GM12892 (cell line): ENCODE measurements around the gene CCDC92B.
"Not testable (repeated sequence)": the region's sequence is repeated elsewhere in the genome, so short reads cannot be mapped to it uniquely, and the experiment has no call there.

Experiments used
- DNase-seq: peaks from one replicate; pipeline ENCODE4 v3.0.0; 2011; ENCODE audit not compliant: insufficient read length
- FAIRE-seq: peaks from 2 replicates; lab custom pipeline; 2011; peaks lifted over from hg19 to GRCh38; lab: Jason Lieb, UNC
- POLR2A ChIP-seq: IDR thresholded peaks from 2 replicates; pipeline ENCODE4 v1.6.1; 2011; ENCODE audit warnings: low read depth, low read length, control low read depth
- POLR2AphosphoS5 ChIP-seq: IDR thresholded peaks from 2 replicates; pipeline ENCODE4 v1.6.1; 2011; ENCODE audit warnings: low read depth, low read length, control low read depth
- TAF1 ChIP-seq: IDR thresholded peaks from 2 replicates; pipeline ENCODE4 v1.6.1; 2011; ENCODE audit warnings: low read depth, mild to moderate bottlenecking, control low read depth, low read length, borderline replicate concordance

Gene CCDC92B

GRCh38 chr17:2689411-2690164, 59.9 kb downstream of the CCDC92B start:
- TF ChIP-seq POLR2A (no peak), TAF1 (no peak), POLR2AphosphoS5 (no peak)
- DNase-seq (peak; percentile 21), FAIRE-seq (no peak)

GRCh38 chr17:2688351-2689342, 60.8 kb downstream of the CCDC92B start:
- no peak for DNase-seq
- no peak for FAIRE-seq
- no peak for TF ChIP-seq TAF1
- TF ChIP-seq POLR2A: peak; percentile 60
- peak; percentile 80 for TF ChIP-seq POLR2AphosphoS5

DNA sequence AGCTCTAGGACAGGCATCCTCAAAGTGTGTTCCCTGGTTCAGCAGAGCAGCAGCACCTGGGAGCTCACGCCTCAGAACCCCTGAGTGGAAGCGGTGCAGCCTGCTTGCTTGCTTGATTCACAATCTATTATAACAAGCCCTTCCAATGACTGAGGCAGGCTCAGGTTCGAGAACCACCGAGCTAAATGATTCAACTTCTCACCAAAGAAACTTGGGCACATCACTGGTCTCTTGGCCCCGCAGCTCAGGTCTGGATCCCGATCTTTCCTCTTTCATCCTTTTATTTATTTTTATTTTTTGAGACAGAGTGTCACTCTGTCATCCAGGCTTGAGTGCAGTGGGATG, 62.4 kb downstream of the CCDC92B start:
- DNase-seq: no peak
- TF ChIP-seq TAF1 (no peak), POLR2AphosphoS5 (no peak), POLR2A (no peak)
- FAIRE-seq: no peak

GRCh38 chr17:2685696-2686095, 63.8 kb downstream of the CCDC92B start:
- TF ChIP-seq POLR2A: no peak
- TF ChIP-seq POLR2AphosphoS5: no peak; the same call in 1 of the 2 replicates
- TF ChIP-seq TAF1: no peak
- FAIRE-seq (no peak), DNase-seq (no peak)

- no peak for TF ChIP-seq TAF1
- TF ChIP-seq POLR2AphosphoS5: 0 out of 2 replicates have a peak, but pooled peaks have one; percentile 11
- FAIRE-seq (no peak), DNase-seq (no peak)
Measured at GRCh38 chr17:2684549-2684948, 64.9 kb downstream of the CCDC92B start.

DNA sequence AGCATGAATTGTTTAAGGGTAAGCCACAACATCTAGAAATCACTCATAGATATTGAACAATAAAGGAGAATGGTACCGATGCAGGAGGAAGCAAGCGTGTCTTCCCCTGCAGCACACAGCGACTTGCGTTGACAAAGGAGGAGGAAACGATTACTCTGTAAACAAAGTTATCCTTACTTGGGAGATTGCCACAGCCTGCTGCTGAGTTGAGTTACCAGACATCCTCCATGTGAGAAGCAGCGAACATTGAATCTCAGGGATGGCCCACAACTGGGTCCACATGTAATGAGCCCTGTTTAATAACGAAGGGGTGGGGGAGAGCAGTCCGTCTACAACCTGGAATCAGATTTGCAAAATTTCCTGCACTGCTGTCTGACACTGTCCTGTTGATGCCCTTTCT, 65.5 kb downstream of the CCDC92B start:
- TF ChIP-seq TAF1: no peak
- no peak for TF ChIP-seq POLR2AphosphoS5
- TF ChIP-seq POLR2A: no peak
- DNase-seq (no peak), FAIRE-seq (no peak)

GRCh38 chr17:2682176-2682938, 67.1 kb downstream of the CCDC92B start:
- no peak for TF ChIP-seq POLR2AphosphoS5
- no peak for TF ChIP-seq POLR2A
- TF ChIP-seq TAF1: no peak
- no peak for DNase-seq
- peak; percentile 17 for FAIRE-seq

DNA sequence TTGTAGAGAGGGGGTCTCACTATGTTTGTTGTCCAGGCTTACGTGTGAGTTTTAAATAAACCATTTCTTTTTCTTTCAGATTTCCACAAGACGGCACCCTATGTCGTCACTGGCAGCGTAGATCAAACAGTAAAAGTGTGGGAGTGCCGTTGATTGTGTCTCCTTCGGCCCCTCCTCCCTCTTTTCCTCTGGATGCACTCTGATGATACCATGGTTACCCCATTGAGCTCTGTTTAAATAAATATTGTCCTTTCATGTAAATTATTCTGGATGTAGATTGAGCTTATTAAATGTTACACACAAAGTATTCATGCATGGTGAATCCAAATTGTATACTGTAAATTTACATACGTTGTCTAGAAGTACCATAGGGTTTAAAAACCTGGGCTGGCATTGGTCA, 67.8 kb downstream of the CCDC92B start:
- TF ChIP-seq TAF1: no peak
- DNase-seq: no peak
- FAIRE-seq: no peak

- DNase-seq (no peak), FAIRE-seq (no peak)
- TF ChIP-seq POLR2AphosphoS5 (no peak), TAF1 (no peak), POLR2A (no peak)
Measured at GRCh38 chr17:2680961-2681360, 68.5 kb downstream of the CCDC92B start.

- not testable (repeated sequence) for FAIRE-seq, DNase-seq
Measured at GRCh38 chr17:2679247-2679646, 70.2 kb downstream of the CCDC92B start.
